NAMALWA (cell line): ENCODE results near the gene RHBDD1.

Experiments used
- DNase-seq: peaks from one replicate; pipeline ENCODE4 v3.0.0-alpha.2; 2015; ENCODE audit warnings: low spot score

RHBDD1 gene

DNA sequence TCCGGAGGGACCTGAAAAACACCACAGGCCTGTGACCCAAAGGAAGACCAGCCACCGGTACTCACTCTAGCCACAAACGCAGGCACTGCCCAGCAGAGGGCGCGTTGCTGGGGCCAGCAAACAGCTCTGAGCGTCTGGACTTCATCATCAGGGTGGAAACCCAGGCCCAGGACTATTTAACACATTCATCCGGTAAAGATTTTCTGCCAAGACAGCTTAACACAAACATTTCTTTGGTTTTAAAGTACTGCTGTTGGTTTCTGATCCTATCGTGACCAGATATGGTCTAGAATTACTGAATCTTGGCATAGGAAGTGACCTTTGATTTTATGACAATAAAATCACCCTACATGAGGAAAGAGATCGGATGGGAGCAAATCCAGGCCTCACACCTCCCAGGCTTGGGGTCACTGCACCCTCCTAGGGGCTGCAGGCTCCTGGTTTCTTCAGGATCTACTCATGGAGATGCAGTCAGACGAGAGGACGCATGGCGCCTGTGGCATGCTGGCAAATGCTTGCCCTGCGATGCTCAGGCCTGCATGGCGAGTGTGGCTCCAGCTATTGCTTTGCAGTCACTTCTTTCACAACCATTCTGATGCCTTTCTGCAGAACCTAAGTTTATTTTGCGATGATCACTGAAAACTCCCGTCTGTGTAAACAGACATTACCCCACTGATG lies 197.8 kb downstream of the RHBDD1 start:
- peak; percentile 51 for DNase-seq

DNA sequence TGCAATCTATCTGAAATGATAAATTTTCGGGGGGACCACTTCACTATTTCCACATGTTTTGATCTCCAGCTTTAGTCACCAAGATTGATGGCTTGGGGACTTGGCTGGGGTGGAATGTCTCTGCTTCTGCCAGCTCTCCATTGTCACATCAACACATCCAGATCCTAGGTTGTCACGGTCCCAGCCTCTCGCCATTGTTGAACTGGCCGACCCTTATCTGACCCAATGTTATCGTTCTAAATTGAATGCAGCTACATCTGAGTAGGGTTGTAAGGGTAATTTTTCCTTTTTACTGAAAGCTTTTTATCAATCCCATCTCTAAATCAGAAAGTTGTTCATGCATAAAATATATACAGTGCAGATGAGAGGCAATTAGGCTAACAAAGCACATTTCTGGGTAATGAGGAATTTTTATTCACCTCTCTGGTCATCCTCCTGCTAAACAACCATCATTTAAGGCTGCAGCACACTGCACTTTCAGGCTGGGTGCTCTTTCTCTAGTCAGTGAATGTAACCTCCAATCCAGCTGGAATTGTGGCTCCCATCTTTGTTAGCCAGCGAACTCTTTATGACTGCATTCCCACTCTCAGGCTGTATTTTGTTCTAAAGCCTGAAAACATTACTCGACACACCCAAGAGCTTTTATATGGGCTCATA lies 200.0 kb downstream of the RHBDD1 start:
- DNase-seq, result no peak

DNA sequence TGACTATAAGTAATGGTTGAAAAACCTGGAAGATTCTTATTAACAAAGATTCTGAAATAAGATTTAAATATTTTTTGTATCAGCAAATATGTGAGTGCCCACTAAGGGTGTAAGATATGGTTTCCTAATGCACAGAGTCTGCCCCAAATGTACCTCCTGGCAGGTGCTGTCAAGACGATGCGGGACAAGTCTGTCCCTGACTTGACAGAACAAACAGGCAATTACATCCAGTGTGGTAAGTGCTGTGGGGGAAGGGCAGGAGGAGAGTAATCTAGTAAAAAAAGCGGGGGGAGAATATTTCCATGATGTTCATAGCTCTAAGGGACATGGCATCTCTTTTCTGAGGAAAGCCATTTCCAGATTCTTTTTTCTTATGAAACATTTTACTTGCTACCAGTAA lies 200.7 kb downstream of the RHBDD1 start:
- no peak for DNase-seq

DNA sequence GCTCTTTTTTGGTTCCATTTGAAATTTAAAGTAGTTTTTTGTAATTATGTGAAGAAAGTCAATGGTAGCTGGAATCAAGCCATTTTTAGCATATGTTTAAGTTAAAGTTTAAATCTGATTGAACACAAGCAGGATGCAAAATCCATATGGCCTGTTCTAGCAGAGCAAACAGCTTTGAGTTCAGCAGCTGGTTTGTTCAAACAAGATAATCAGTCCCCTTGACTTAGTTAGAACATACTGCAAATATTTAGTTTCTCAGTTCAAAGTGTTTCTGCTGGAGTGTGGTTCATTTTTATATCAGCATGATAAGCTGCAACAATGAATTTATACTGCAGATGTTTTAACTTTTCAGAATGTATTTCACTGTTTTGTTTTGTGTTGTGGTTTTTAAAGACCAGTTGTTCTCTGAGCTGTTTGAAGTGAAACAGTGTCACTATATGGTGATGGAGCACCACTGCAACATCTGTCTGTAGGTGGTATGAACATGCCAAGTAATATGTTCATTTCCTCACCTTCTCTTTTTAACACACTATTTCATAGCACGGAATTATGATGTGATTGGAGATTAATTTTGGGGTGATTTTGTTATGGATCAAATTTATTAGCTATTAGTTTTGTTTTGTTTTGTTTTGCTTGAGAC lies 202.8 kb downstream of the RHBDD1 start:
- DNase-seq, result no peak

DNA sequence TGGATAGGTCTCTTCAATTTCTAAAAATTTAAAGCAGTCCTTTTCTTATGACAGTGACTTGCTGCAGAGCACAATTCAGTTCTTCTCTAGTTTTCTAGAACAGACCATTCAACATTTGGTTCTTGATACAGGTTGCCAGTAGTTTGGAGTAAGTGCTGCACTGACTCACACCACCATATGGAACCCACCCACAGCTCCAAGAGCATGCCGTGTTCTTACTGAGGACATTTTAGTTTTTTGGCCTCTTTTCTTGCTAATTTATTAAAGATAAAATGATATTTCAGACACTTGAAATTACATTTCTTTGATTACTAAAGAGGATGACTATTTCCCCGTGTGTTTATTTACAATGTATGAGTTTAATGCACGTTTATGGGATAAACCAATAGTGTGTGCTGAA lies 208.1 kb downstream of the RHBDD1 start:
- no peak for DNase-seq
